Astrocyte of the cerebellum (primary cell): ENCODE results near the gene PROS1.
"Not testable (repeated sequence)": the region's sequence is repeated elsewhere in the genome, so short reads cannot be mapped to it uniquely, and the experiment has no call there.

Source experiments
- DNase-seq: peaks from one replicate; pipeline ENCODE4 v3.0.0-alpha.2; 2011; ENCODE audit warnings: low read depth
- H3K4me3 ChIP-seq: 2 replicates; pipeline ENCODE4 v1.5.1; 2011; ENCODE audit warnings: mild to moderate bottlenecking, low read depth, low read length, moderate library complexity
- CTCF ChIP-seq: IDR thresholded peaks from 2 replicates; pipeline ENCODE4 v1.5.1; 2012; ENCODE audit warnings: low read length, low read depth, moderate library complexity, mild to moderate bottlenecking; ENCODE audit errors: missing control alignments
- in situ Hi-C: cut with HindIII; loops from 2 replicates; pipeline ENCODE4 v1.10.0; 2017; ENCODE audit warnings: low sequenced_read_pairs

The PROS1 gene

GRCh38 chr3:93981649-93982048 lies 8.0 kb upstream of the PROS1 start:
- H3K4me3 ChIP-seq = no peak overlapping the region
- in situ Hi-C loops = no loop called here
- DNase-seq = no peak
- TF ChIP-seq CTCF = no peak

GRCh38 chr3:93979850-93980676 lies 6.4 kb upstream of the PROS1 start, which contains the start of gene ARL13B:
ARL13B (plus strand) TSS chr3:93980155; CDS start chr3:93980424, 269 bp downstream.
- peak; percentile 96 for DNase-seq
- in situ Hi-C loops = no loop called here

GRCh38 chr3:93969997-93970396 lies 3.7 kb downstream of the PROS1 start:
- no peak overlapping the region for H3K4me3 ChIP-seq
- TF ChIP-seq CTCF = no peak
- in situ Hi-C loops = no loop called here
- DNase-seq = no peak

More at GRCh38 chr3:93979850-93980676, 6.4 kb upstream of the PROS1 start, which contains the start of gene ARL13B:
- peak within 1 kb of the TSS; percentile 81 for H3K4me3 ChIP-seq
- TF ChIP-seq CTCF = no peak

- in situ Hi-C loops = no loop called here
- TF ChIP-seq CTCF = no peak
- no peak for DNase-seq
These were observed 4.3 kb downstream of the PROS1 start for GRCh38 chr3:93969443-93969842.

GRCh38 chr3:93965106-93965505 lies 8.6 kb downstream of the PROS1 start:
- in situ Hi-C loops, DNase-seq, H3K4me3 ChIP-seq: not testable (repeated sequence)

More at GRCh38 chr3:93969443-93969842, 4.3 kb downstream of the PROS1 start:
- no peak overlapping the region for H3K4me3 ChIP-seq

GRCh38 chr3:93962798-93963197 lies 10.9 kb downstream of the PROS1 start:
- no peak overlapping the region for H3K4me3 ChIP-seq
- DNase-seq = no peak
- in situ Hi-C loops = no loop called here
- no peak for TF ChIP-seq CTCF

- in situ Hi-C loops = no loop called here
- DNase-seq = no peak
- H3K4me3 ChIP-seq = no peak overlapping the region
- TF ChIP-seq CTCF = no peak
These were observed 12.2 kb downstream of the PROS1 start for GRCh38 chr3:93961489-93961888.
